ENCODE results near the gene HOXA4.

- TF ChIP-seq CTCF (IDR thresholded peaks at IDR 0.05) (no peak), POLR2A (IDR thresholded peaks at IDR 0.05) (no peak)
These were observed 37.2 kb downstream of the HOXA4 start for GRCh38 chr7:27093184-27093895.

Measured in body of pancreas (tissue), 4 donors.